Stimulated activated memory B cell treated with anti-CD40 and anti-IgM and Interleukin-4, amounts not matched to agents 10 μg/mL and 1 μg/mL and 100 μg/mL, for 72 hours (primary cell): ENCODE data around the gene HNF1A.
A peak's percentile ranks its signal among the peaks of the same experiment; 100 is the strongest.

Experiments used
- ATAC-seq: fragments of 150-1000 bp; cut with Tn5 transposase; 2 replicates; pipeline ENCODE4 v1.10.0; 2021
- H3K27ac Mint-ChIP-seq: one replicate; pipeline ENCODE4 v1.8.0; 2022; ENCODE audit warnings: mild to moderate bottlenecking, mixed read lengths
- H3K27me3 Mint-ChIP-seq: one replicate; pipeline ENCODE4 v1.8.0; 2022; ENCODE audit warnings: mixed read lengths
- H3K36me3 Mint-ChIP-seq: one replicate; pipeline ENCODE4 v1.8.0; 2022; ENCODE audit warnings: mixed read lengths
- H3K4me1 Mint-ChIP-seq: one replicate; pipeline ENCODE4 v1.8.0; 2022; ENCODE audit warnings: mixed read lengths
- H3K4me3 Mint-ChIP-seq: one replicate; pipeline ENCODE4 v1.8.0; 2022; ENCODE audit warnings: mild to moderate bottlenecking, moderate library complexity, mixed read lengths
- H3K9me3 Mint-ChIP-seq: one replicate; pipeline ENCODE4 v1.8.0; 2022; ENCODE audit warnings: mixed read lengths

The HNF1A gene

DNA sequence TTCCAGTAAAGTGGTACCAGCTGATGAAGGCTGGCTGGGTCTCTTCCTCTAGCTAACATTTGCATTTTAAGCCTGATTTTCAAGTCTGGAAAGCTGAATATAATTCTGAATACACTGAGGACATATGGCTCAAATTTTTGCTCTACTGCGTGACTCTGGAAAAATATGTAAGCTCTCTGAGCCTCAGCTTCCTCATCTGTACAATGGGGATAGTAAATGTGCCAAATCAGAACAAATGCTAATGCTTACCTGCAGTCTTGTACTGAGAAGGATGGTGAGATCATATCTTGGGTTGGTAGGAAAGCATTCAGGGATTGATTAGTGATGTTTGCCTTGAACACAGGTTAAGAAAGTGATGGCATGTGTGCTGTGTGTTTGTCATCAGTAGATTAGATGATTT, 14.6 kb downstream of the HNF1A start:
- Mint-ChIP-seq H3K27ac (no peak overlapping the region), H3K9me3 (peaks cover 19% of the 10 kb centered on the region), H3K4me3 (no peak overlapping the region), H3K36me3 (no peaks in the 10 kb centered on the region), H3K27me3 (peaks cover 37% of the 10 kb centered on the region), H3K4me1 (no peaks in the 10 kb centered on the region)
- ATAC-seq, result no peak

DNA sequence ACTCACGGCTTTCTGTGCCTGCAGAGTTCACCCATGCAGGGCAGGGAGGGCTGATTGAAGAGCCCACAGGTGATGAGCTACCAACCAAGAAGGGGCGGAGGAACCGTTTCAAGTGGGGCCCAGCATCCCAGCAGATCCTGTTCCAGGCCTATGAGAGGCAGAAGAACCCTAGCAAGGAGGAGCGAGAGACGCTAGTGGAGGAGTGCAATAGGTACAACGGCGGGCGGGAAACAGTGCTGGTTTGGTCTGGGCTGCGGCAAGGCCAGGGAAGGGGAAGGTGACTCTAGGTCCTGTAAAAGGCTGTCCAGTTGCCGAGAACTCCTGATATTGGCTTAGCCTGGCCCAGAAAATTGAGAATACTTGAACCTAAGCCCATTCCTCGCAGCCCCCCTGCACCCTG, 15.2 kb downstream of the HNF1A start:
- Mint-ChIP-seq H3K27ac (no peak overlapping the region), H3K27me3 (peaks cover 32% of the 10 kb centered on the region), H3K4me3 (no peak overlapping the region), H3K4me1 (no peaks in the 10 kb centered on the region), H3K36me3 (no peaks in the 10 kb centered on the region), H3K9me3 (peaks cover 14% of the 10 kb centered on the region)
- ATAC-seq, result no peak

DNA sequence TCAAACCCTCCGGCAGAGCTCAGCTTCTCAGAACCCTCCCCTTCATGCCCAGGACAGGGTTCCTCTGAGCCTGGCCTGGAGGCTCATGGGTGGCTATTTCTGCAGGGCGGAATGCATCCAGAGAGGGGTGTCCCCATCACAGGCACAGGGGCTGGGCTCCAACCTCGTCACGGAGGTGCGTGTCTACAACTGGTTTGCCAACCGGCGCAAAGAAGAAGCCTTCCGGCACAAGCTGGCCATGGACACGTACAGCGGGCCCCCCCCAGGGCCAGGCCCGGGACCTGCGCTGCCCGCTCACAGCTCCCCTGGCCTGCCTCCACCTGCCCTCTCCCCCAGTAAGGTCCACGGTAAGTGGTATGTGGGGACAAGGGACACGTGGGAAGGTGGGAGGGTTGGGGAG, 15.7 kb downstream of the HNF1A start:
- Mint-ChIP-seq H3K36me3 (no peaks in the 10 kb centered on the region), H3K4me1 (no peaks in the 10 kb centered on the region), H3K4me3 (no peak overlapping the region), H3K27ac (no peak overlapping the region), H3K27me3 (peaks cover 26% of the 10 kb centered on the region), H3K9me3 (peaks cover 14% of the 10 kb centered on the region)
- peak; percentile 18 for ATAC-seq

GRCh38 chr12:120994589-120995337, 16.4 kb downstream of the HNF1A start:
- no peaks in the 10 kb centered on the region for H3K36me3 Mint-ChIP-seq
- H3K9me3 Mint-ChIP-seq, result peaks cover 14% of the 10 kb centered on the region
- H3K27ac Mint-ChIP-seq, result no peak overlapping the region
- no peaks in the 10 kb centered on the region for H3K4me1 Mint-ChIP-seq
- H3K27me3 Mint-ChIP-seq, result peaks cover 26% of the 10 kb centered on the region
- ATAC-seq, result no peak
- no peak overlapping the region for H3K4me3 Mint-ChIP-seq

DNA sequence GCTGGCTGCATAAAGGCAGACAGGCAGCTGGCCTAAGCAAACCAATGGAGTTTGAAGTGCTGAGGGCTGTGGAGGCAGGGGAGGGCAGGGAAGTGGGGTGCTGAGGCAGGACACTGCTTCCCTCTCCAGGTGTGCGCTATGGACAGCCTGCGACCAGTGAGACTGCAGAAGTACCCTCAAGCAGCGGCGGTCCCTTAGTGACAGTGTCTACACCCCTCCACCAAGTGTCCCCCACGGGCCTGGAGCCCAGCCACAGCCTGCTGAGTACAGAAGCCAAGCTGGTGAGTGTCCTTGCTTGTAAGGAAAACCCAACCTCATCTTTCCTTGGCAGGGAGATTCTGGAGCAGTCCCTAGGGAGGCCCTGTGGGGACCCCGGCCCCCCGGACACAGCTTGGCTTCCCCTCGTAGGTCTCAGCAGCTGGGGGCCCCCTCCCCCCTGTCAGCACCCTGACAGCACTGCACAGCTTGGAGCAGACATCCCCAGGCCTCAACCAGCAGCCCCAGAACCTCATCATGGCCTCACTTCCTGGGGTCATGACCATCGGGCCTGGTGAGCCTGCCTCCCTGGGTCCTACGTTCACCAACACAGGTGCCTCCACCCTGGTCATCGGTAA, 17.9 kb downstream of the HNF1A start:
- Mint-ChIP-seq H3K4me3 (no peak overlapping the region), H3K4me1 (no peaks in the 10 kb centered on the region), H3K9me3 (peaks cover 14% of the 10 kb centered on the region), H3K27me3 (peaks cover 19% of the 10 kb centered on the region), H3K36me3 (peaks cover 7% of the 10 kb centered on the region), H3K27ac (no peak overlapping the region)
- no peak for ATAC-seq

DNA sequence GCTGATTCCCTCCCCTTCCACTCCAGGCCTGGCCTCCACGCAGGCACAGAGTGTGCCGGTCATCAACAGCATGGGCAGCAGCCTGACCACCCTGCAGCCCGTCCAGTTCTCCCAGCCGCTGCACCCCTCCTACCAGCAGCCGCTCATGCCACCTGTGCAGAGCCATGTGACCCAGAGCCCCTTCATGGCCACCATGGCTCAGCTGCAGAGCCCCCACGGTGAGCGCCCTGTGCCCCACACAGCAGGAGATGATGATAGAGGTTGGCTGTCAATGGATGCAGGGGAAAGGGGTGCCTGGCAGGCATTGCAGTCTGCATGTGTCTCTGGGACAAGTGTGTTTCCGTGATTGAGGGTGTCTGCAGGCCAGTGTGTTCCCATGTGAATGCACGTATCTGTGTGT, 19.1 kb downstream of the HNF1A start:
- peaks cover 19% of the 10 kb centered on the region for H3K36me3 Mint-ChIP-seq
- ATAC-seq, result no peak
- H3K27ac Mint-ChIP-seq, result no peak overlapping the region
- H3K9me3 Mint-ChIP-seq, result peaks cover 14% of the 10 kb centered on the region
- no peak overlapping the region for H3K4me3 Mint-ChIP-seq
- no peaks in the 10 kb centered on the region for H3K4me1 Mint-ChIP-seq
- peaks cover 19% of the 10 kb centered on the region for H3K27me3 Mint-ChIP-seq

DNA sequence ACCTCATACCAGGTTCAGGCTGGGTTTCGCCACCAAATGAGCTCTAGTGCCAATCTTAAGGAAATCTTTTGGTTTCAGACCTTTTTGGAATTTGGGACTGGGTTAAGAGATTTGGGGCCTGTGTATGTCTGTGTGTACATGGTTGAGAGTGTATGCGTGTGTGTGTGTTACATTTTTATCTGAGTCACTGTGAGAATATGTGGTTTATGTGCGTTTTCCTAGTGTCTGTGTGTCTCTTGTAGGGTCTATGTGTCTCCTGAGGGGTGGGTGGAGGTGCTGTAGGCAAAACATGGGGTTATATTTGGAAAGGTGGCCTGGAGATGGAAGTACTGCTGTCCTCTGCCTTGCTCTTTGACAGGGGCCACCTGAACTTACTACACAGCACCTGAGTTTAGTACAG, 20.1 kb downstream of the HNF1A start:
- peaks cover 19% of the 10 kb centered on the region for H3K27me3 Mint-ChIP-seq
- no peak overlapping the region for H3K27ac Mint-ChIP-seq
- peaks cover 27% of the 10 kb centered on the region for H3K36me3 Mint-ChIP-seq
- ATAC-seq, result no peak
- H3K9me3 Mint-ChIP-seq, result peaks cover 14% of the 10 kb centered on the region
- no peaks in the 10 kb centered on the region for H3K4me1 Mint-ChIP-seq
- H3K4me3 Mint-ChIP-seq, result no peak overlapping the region

DNA sequence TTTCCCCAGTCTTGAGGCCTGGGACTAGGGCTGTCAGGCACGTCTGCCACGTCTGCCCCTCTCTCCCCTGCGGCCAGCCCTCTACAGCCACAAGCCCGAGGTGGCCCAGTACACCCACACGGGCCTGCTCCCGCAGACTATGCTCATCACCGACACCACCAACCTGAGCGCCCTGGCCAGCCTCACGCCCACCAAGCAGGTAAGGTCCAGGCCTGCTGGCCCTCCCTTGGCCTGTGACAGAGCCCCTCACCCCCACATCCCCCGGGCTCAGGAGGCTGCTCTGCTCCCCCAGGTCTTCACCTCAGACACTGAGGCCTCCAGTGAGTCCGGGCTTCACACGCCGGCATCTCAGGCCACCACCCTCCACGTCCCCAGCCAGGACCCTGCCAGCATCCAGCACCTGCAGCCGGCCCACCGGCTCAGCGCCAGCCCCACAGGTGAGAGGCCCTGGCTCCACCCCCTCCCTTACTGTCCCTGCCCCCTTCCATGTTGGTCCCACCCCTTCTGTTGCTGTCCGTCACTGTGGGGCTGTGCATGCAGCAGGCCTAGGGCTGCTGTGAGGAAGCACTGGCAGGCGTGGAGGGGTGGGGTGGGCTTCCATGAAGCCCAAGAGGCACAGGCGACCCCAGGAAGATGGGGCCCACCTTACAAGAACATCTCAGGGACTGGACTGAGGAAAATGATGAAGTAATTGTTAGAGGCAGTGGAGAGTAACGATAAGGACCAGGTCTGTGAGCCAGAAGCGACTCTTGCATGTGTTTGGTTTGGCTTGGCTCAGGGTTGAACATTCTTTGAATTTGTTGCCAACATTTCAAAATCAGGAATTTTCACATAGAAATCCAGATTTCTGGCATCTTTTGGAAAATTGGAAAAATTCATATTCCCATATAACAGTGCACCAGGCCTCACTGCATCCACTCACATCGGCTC, 21.1 kb downstream of the HNF1A start:
- ATAC-seq, result no peak
- no peak overlapping the region for H3K4me3 Mint-ChIP-seq
- no peaks in the 10 kb centered on the region for H3K4me1 Mint-ChIP-seq
- H3K9me3 Mint-ChIP-seq, result peaks cover 14% of the 10 kb centered on the region
- H3K36me3 Mint-ChIP-seq, result peaks cover 37% of the 10 kb centered on the region
- peaks cover 17% of the 10 kb centered on the region for H3K27me3 Mint-ChIP-seq
- H3K27ac Mint-ChIP-seq, result no peak overlapping the region

GRCh38 chr12:121000530-121000929, 22.2 kb downstream of the HNF1A start:
- peaks cover 3% of the 10 kb centered on the region for H3K9me3 Mint-ChIP-seq
- H3K4me3 Mint-ChIP-seq, result no peak overlapping the region
- ATAC-seq, result no peak
- H3K4me1 Mint-ChIP-seq, result no peaks in the 10 kb centered on the region
- peaks cover 48% of the 10 kb centered on the region for H3K36me3 Mint-ChIP-seq
- peaks cover 6% of the 10 kb centered on the region for H3K27me3 Mint-ChIP-seq
- no peak overlapping the region for H3K27ac Mint-ChIP-seq

DNA sequence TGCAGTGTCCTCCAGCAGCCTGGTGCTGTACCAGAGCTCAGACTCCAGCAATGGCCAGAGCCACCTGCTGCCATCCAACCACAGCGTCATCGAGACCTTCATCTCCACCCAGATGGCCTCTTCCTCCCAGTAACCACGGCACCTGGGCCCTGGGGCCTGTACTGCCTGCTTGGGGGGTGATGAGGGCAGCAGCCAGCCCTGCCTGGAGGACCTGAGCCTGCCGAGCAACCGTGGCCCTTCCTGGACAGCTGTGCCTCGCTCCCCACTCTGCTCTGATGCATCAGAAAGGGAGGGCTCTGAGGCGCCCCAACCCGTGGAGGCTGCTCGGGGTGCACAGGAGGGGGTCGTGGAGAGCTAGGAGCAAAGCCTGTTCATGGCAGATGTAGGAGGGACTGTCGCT, 22.7 kb downstream of the HNF1A start:
- Mint-ChIP-seq H3K4me1 (no peaks in the 10 kb centered on the region), H3K27me3 (peaks cover under 1% of the 10 kb centered on the region), H3K4me3 (no peak overlapping the region), H3K36me3 (peaks cover 50% of the 10 kb centered on the region), H3K9me3 (no peaks in the 10 kb centered on the region), H3K27ac (no peak overlapping the region)
- no peak for ATAC-seq

- H3K27me3 Mint-ChIP-seq, result no peaks in the 10 kb centered on the region
- H3K9me3 Mint-ChIP-seq, result no peaks in the 10 kb centered on the region
- H3K4me3 Mint-ChIP-seq, result no peak overlapping the region
- no peak for ATAC-seq
- H3K36me3 Mint-ChIP-seq, result peaks cover 57% of the 10 kb centered on the region
- H3K27ac Mint-ChIP-seq, result no peak overlapping the region
- H3K4me1 Mint-ChIP-seq, result no peaks in the 10 kb centered on the region
These were observed 23.6 kb downstream of the HNF1A start for GRCh38 chr12:121001841-121002483.

- Mint-ChIP-seq H3K27ac (no peak overlapping the region), H3K27me3 (no peaks in the 10 kb centered on the region), H3K36me3 (peaks cover 69% of the 10 kb centered on the region), H3K4me3 (no peak overlapping the region), H3K9me3 (no peaks in the 10 kb centered on the region), H3K4me1 (no peaks in the 10 kb centered on the region)
- ATAC-seq, result no peak
These were observed 25.3 kb downstream of the HNF1A start for GRCh38 chr12:121003650-121004049.

DNA sequence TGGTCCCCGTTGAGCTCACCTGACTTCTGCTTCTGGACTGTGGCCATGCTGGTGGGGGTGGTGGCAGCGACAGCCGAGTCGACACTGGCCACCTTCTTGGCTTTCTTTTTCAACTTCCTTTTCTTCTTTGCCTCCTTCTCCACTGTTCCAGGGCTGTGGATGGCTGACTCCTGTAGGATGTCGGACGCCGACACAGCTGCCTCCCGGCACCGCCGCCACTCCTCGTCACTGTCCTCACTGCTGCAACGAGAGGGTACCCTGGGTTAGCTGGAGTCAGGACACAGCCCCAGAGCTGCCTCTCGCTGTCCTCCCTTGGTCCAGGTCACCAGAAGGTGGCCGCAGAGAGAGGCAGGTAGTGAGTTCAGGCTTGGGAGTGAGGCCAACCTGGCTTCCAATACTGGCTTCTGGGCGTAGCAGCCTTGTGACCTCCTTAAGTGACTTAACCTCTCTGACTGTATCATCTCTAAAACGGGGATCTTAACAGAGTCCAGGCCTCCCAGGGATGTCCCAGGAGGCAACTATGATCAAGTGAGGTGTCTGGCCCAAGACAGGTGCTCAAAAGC, 26.0 kb downstream of the HNF1A start:
- no peak for ATAC-seq
- no peak overlapping the region for H3K27ac Mint-ChIP-seq
- peaks cover 75% of the 10 kb centered on the region for H3K36me3 Mint-ChIP-seq
- H3K4me3 Mint-ChIP-seq, result no peak overlapping the region
- no peaks in the 10 kb centered on the region for H3K27me3 Mint-ChIP-seq
- no peaks in the 10 kb centered on the region for H3K4me1 Mint-ChIP-seq
- H3K9me3 Mint-ChIP-seq, result no peaks in the 10 kb centered on the region

GRCh38 chr12:121005346-121005815, 27.0 kb downstream of the HNF1A start:
- peaks cover 79% of the 10 kb centered on the region for H3K36me3 Mint-ChIP-seq
- H3K4me1 Mint-ChIP-seq, result no peaks in the 10 kb centered on the region
- no peak overlapping the region for H3K27ac Mint-ChIP-seq
- no peak for ATAC-seq
- H3K27me3 Mint-ChIP-seq, result no peaks in the 10 kb centered on the region
- H3K4me3 Mint-ChIP-seq, result no peak overlapping the region
- H3K9me3 Mint-ChIP-seq, result no peaks in the 10 kb centered on the region
